Sigmoid colon (tissue), 4 donors: Measurements from ENCODE around the gene RPSA.

Experiments
- EP300 ChIP-seq, 4 donors: sonication (generic); formaldehyde crosslinking; IDR thresholded peaks; one replicate each; pipeline ENCODE4 v1.6.1; 2017; ENCODE audit warnings: antibody characterized with exemption in 4 of 4
- POLR2A ChIP-seq, 2 donors: fragments of 450-650 bp; IDR thresholded peaks; one replicate each; pipeline ENCODE4 v1.6.1; 2016; ENCODE audit warnings: antibody characterized with exemption in 2 of 2, mild to moderate bottlenecking in 2 of 2, moderate library complexity in 2 of 2
- POLR2AphosphoS5 ChIP-seq, 4 donors: sonication (generic); formaldehyde crosslinking; IDR thresholded peaks; one replicate each; pipeline ENCODE4 v1.6.1; 2017; ENCODE audit warnings: antibody characterized with exemption in 4 of 4
- TF ChIP-seq, protein P1 (sequence below), 4 experiments: fragments of 450-650 bp in 3 of 4; fragments of 200-600 bp in 1 of 4; IDR thresholded peaks; one replicate each; pipeline ENCODE4 v1.5.1; 2016 to 2019; ENCODE audit warnings: antibody characterized with exemption in 4 of 4, mild to moderate bottlenecking in 3 of 4, moderate library complexity in 2 of 4

DNA sequence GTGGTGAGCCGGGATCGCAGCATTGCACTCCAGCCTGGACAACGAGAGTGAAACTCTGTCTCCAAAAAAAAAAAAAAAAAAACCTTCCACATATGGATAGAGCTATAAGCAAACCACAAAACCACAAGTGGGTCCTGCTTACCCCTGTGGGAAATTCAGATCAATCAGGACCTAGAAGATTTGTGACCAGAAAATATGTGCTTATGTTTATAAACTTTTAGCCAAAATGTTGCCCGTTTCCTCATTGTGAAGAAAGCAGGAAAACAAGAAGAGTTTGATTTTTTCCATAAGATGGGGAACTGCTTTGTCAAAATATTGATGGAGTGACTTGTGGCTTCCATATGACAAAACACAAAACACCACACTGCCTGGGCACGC is 26.8 kb upstream of the RPSA start:
- TF ChIP-seq, protein P1, sequence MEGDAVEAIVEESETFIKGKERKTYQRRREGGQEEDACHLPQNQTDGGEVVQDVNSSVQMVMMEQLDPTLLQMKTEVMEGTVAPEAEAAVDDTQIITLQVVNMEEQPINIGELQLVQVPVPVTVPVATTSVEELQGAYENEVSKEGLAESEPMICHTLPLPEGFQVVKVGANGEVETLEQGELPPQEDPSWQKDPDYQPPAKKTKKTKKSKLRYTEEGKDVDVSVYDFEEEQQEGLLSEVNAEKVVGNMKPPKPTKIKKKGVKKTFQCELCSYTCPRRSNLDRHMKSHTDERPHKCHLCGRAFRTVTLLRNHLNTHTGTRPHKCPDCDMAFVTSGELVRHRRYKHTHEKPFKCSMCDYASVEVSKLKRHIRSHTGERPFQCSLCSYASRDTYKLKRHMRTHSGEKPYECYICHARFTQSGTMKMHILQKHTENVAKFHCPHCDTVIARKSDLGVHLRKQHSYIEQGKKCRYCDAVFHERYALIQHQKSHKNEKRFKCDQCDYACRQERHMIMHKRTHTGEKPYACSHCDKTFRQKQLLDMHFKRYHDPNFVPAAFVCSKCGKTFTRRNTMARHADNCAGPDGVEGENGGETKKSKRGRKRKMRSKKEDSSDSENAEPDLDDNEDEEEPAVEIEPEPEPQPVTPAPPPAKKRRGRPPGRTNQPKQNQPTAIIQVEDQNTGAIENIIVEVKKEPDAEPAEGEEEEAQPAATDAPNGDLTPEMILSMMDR (IDR thresholded peaks at IDR 0.05) = no peak
- TF ChIP-seq EP300 (IDR thresholded peaks at IDR 0.05) (no peak), POLR2A (IDR thresholded peaks at IDR 0.05) (no peak), POLR2AphosphoS5 (IDR thresholded peaks at IDR 0.05) (no peak)
